WTC11 (cell line): ENCODE measurements around the gene SCML1. TPM values are rescaled to one million over a fixed set of nuclear protein-coding genes. Genes with fewer than 3 reads are reported as not detected.

ENCODE experiments used
- ATAC-seq: fragments of 200-7000 bp; cut with Tn5 transposase; 2 replicates; pipeline ENCODE4 v1.10.0; 2021; ENCODE audit warnings: mild to moderate bottlenecking, moderate library complexity
- CTCF ChIA-PET: fragments of 300-600 bp; sonication (Branson Sonifier 250); formaldehyde crosslinking; loops from one replicate; lab custom pipeline; 2021; ENCODE audit warnings: antibody characterized with exemption; lab: Charles Lee
- POLR2A ChIA-PET: fragments of 350-600 bp; sonication (Branson Sonifier 250); formaldehyde crosslinking; loops from one replicate; lab custom pipeline; 2021; ENCODE audit warnings: antibody characterized with exemption; lab: Charles Lee
- DNase-seq: peaks from one replicate; pipeline ENCODE4 v3.0.0; 2021; ENCODE audit warnings: low spot score
- H3K27ac Mint-ChIP-seq: 2 replicates; pipeline ENCODE4 v1.8.0; 2021; ENCODE audit warnings: mixed read lengths
- H3K27me3 Mint-ChIP-seq: 2 replicates; pipeline ENCODE4 v1.8.0; 2021; ENCODE audit warnings: low read depth, mild to moderate bottlenecking, moderate library complexity, mixed read lengths
- H3K36me3 Mint-ChIP-seq: 2 replicates; pipeline ENCODE4 v1.8.0; 2021; ENCODE audit warnings: mixed read lengths
- H3K4me1 Mint-ChIP-seq: 2 replicates; pipeline ENCODE4 v1.8.0; 2022; ENCODE audit warnings: mixed read lengths
- H3K4me3 Mint-ChIP-seq: 2 replicates; pipeline ENCODE4 v1.8.0; 2021; ENCODE audit warnings: mild to moderate bottlenecking, moderate library complexity, mixed read lengths
- H3K9me3 Mint-ChIP-seq: 2 replicates; pipeline ENCODE4 v1.8.0; 2021; ENCODE audit warnings: mixed read lengths
- ARID4B ChIP-seq: sonication (generic); formaldehyde crosslinking; IDR thresholded peaks from 2 replicates; pipeline ENCODE4 v1.8.0; 2023; ENCODE audit warnings: missing genetic modification reagents, mild to moderate bottlenecking, borderline replicate concordance
- ATF3 ChIP-seq: sonication (generic); formaldehyde crosslinking; conservative IDR thresholded peaks from 2 replicates; pipeline ENCODE4 v1.8.1; 2022; ENCODE audit warnings: mild to moderate bottlenecking, missing genetic modification reagents
- ERG ChIP-seq: fragments of 250-450 bp; sonication (Bioruptor Pico); IDR thresholded peaks from 2 replicates; pipeline ENCODE4 v1.8.0; 2021; ENCODE audit warnings: mild to moderate bottlenecking
- FOXP1 ChIP-seq: sonication (generic); formaldehyde crosslinking; IDR thresholded peaks from 2 replicates; pipeline ENCODE4 v1.8.0; 2022; ENCODE audit warnings: missing genetic modification reagents, mild to moderate bottlenecking, moderate library complexity, borderline replicate concordance
- JUN ChIP-seq: sonication (generic); formaldehyde crosslinking; IDR thresholded peaks from 2 replicates; pipeline ENCODE4 v1.8.0; 2023; ENCODE audit warnings: mild to moderate bottlenecking, missing genetic modification reagents
- MXD4 ChIP-seq: fragments of 250-450 bp; sonication (Bioruptor Pico); IDR thresholded peaks from 2 replicates; pipeline ENCODE4 v1.8.0; 2021; ENCODE audit warnings: mild to moderate bottlenecking, moderate library complexity, borderline replicate concordance
- TP53 ChIP-seq: sonication (generic); formaldehyde crosslinking; IDR thresholded peaks from 2 replicates; pipeline ENCODE4 v1.8.1; 2023; ENCODE audit warnings: mild to moderate bottlenecking, missing genetic modification reagents
- ZNF416 ChIP-seq: fragments of 250-450 bp; sonication (Bioruptor Pico); IDR thresholded peaks from 2 replicates; pipeline ENCODE4 v1.9.0; 2021; ENCODE audit warnings: mild to moderate bottlenecking, inconsistent platforms
- ZNF425 ChIP-seq: fragments of 250-450 bp; sonication (Bioruptor Pico); conservative IDR thresholded peaks from 2 replicates; pipeline ENCODE4 v1.9.0; 2021; ENCODE audit warnings: mild to moderate bottlenecking
- total RNA-seq: library from RNA; stranded (reverse); gene quantifications from 3 replicates; pipeline ENCODE4 v1.2.3, GENCODE V29; 2021

SCML1 gene
- total RNA-seq, 1 experiment from 2014 or later, result 2.3 TPM

- TF ChIP-seq ZNF416 (no peak), ATF3 (CRISPR knock-in tag) (no peak)
Observed at GRCh38 chrX:17801431-17801830, 64.1 kb downstream of the SCML1 start (continued).

GRCh38 chrX:17802756-17803155, 65.5 kb downstream of the SCML1 start:
- Mint-ChIP-seq H3K9me3 (no peaks in the 10 kb centered on the region), H3K27me3 (no peaks in the 10 kb centered on the region; the same call in 1 of the 2 replicates), H3K4me1 (no peaks in the 10 kb centered on the region), H3K27ac (no peak overlapping the region), H3K4me3 (no peak overlapping the region), H3K36me3 (no peaks in the 10 kb centered on the region)
- DNase-seq (no peak), ATAC-seq (no peak)
- CTCF ChIA-PET, result interaction anchor here (2.9 kb wide), 1 partner anchor 10 kb away, joined by 7 read pairs; no protein-coding TSS in a partner anchor
- POLR2A ChIA-PET, result no interaction called here
- TF ChIP-seq ERG (CRISPR knock-in tag) (no peak), ARID4B (CRISPR knock-in tag) (no peak), TP53 (CRISPR knock-in tag) (no peak), JUN (CRISPR knock-in tag) (no peak), FOXP1 (CRISPR knock-in tag) (no peak), MXD4 (CRISPR knock-in tag) (no peak), ZNF425 (CRISPR knock-in tag) (no peak)

- POLR2A ChIA-PET, result no interaction called here
- no peak for ATAC-seq
- CTCF ChIA-PET, result interaction anchor here (2.9 kb wide), 1 partner anchor 9 kb away, joined by 7 read pairs; no protein-coding TSS in a partner anchor
- no peaks in the 10 kb centered on the region; the same call in 1 of the 2 replicates for H3K27me3 Mint-ChIP-seq
- TF ChIP-seq JUN (CRISPR knock-in tag) (no peak), ATF3 (CRISPR knock-in tag) (no peak)
- H3K4me1 Mint-ChIP-seq, result no peaks in the 10 kb centered on the region
- H3K27ac Mint-ChIP-seq, result no peak overlapping the region
- H3K9me3 Mint-ChIP-seq, result no peaks in the 10 kb centered on the region
- no peak for DNase-seq
- H3K4me3 Mint-ChIP-seq, result no peak overlapping the region
- no peaks in the 10 kb centered on the region for H3K36me3 Mint-ChIP-seq
Observed at GRCh38 chrX:17803449-17803848, 66.2 kb downstream of the SCML1 start.

Other genes with a start within 250 kb of the SCML1 start
- 0.57 to 0.78 TPM (median 0.77 TPM) in 3 replicates for gene RAI2, start 123.8 kb downstream of the SCML1 start, total RNA-seq